Lower lobe of right lung (tissue), 2 donors: ENCODE measurements around the gene SLC36A1. TPM values are rescaled to one million over a fixed set of nuclear protein-coding genes. Genes with fewer than 3 reads are reported as not detected.

Experiments
- ATAC-seq, 2 donors: fragments of 200-7000 bp; cut with Tn5 transposase; one replicate each; pipeline ENCODE4 v1.9.1; 2020 to 2022; ENCODE audit warnings: mild to moderate bottlenecking in 2 of 2, moderate library complexity in 2 of 2
- DNase-seq: peaks from one replicate; pipeline ENCODE4 v3.0.0-alpha.2; 2020
- H3K27ac ChIP-seq: fragments of 200-600 bp; one replicate; pipeline ENCODE4 v1.8.0; 2022
- H3K27me3 ChIP-seq: fragments of 200-600 bp; one replicate; pipeline ENCODE4 v1.8.0; 2022; ENCODE audit warnings: low read depth
- H3K36me3 ChIP-seq: fragments of 200-600 bp; one replicate; pipeline ENCODE4 v1.8.0; 2022; ENCODE audit warnings: mild to moderate bottlenecking
- H3K4me1 ChIP-seq: fragments of 200-600 bp; one replicate; pipeline ENCODE4 v1.8.0; 2022
- H3K4me3 ChIP-seq: fragments of 200-600 bp; one replicate; pipeline ENCODE4 v1.8.0; 2022; ENCODE audit warnings: mild to moderate bottlenecking
- H3K9me3 ChIP-seq: fragments of 200-600 bp; one replicate; pipeline ENCODE4 v1.8.0; 2022
- intact Hi-C: fragments of 100-400 bp; cut with DNase I; formaldehyde crosslinking; loops from one replicate; pipeline ENCODE4 v1.11.0; 2022
- total RNA-seq: library from RNA; stranded (reverse); fragmentation: NEBNext Ultra II Directional; extraction: Animal tissue kit (Norgen Biotek cat#: 25700); gene quantifications from one replicate; pipeline ENCODE4 v1.2.1, GENCODE V29; 2021
- TF ChIP-seq, protein P1 (sequence below): fragments of 200-600 bp; IDR thresholded peaks from one replicate; pipeline ENCODE4 v1.8.0; 2022; ENCODE audit warnings: antibody characterized with exemption, mild to moderate bottlenecking
- donor health status: DM: no; HTN: yes; CAD: no; lungs with severe emphysema.

The SLC36A1 gene
- total RNA-seq, 1 donor from 2014 or later: 11.5 TPM

DNA sequence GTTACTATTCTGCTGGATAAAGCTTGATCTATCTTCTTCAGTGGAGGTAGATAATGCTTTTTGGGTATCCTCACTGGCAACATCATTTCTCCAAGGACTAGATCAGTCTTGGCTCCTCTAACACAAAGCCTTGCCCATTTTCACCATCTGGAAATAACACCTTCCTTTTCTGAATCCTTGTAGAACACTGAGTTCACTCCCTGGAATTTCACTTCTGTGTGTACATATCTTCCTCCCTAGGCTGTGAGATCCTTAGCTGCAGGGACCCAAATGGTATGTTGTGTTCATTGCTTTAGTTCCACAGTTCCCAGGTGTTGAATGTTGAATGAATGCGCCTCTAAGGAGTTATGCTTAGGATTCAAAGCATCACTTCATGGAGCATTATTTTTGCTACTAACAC lies 16.7 kb upstream of the SLC36A1 start:
- intact Hi-C loops: no loop called here
- no peak for ATAC-seq

DNA sequence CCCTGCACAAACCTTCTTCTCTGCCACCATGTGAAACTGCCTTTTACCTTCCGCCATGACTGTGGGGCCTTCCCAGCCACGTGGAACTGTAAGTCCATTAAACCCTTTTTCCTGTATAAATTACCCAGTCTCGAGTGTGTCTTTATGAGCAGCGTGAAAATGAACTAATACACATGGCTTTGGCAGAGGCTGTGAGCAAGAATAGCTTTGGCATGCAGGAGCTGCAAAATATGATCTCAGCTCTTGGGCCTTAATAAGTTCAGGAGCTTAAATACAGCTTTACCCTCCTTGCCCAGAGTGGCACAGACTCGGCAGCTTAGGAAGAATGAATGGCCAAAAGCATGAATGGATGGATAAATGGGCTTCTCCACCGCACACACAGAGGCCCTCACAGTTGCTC lies 15.7 kb upstream of the SLC36A1 start:
- intact Hi-C loops: no loop called here
- ATAC-seq: no peak
- no peaks in the 10 kb centered on the region for H3K4me1 ChIP-seq
- no peak overlapping the region for H3K4me3 ChIP-seq
- H3K27ac ChIP-seq: no peak overlapping the region
- no peak for DNase-seq
- TF ChIP-seq, protein P1, sequence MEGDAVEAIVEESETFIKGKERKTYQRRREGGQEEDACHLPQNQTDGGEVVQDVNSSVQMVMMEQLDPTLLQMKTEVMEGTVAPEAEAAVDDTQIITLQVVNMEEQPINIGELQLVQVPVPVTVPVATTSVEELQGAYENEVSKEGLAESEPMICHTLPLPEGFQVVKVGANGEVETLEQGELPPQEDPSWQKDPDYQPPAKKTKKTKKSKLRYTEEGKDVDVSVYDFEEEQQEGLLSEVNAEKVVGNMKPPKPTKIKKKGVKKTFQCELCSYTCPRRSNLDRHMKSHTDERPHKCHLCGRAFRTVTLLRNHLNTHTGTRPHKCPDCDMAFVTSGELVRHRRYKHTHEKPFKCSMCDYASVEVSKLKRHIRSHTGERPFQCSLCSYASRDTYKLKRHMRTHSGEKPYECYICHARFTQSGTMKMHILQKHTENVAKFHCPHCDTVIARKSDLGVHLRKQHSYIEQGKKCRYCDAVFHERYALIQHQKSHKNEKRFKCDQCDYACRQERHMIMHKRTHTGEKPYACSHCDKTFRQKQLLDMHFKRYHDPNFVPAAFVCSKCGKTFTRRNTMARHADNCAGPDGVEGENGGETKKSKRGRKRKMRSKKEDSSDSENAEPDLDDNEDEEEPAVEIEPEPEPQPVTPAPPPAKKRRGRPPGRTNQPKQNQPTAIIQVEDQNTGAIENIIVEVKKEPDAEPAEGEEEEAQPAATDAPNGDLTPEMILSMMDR: no peak
- no peaks in the 10 kb centered on the region for H3K27me3 ChIP-seq
- no peaks in the 10 kb centered on the region for H3K9me3 ChIP-seq
- no peaks in the 10 kb centered on the region for H3K36me3 ChIP-seq

More for the DNA sequence above, 16.7 kb upstream of the SLC36A1 start:
- DNase-seq: no peak
- Histone ChIP-seq H3K27me3 (no peaks in the 10 kb centered on the region), H3K36me3 (no peaks in the 10 kb centered on the region), H3K9me3 (no peaks in the 10 kb centered on the region), H3K4me1 (no peaks in the 10 kb centered on the region), H3K4me3 (no peak overlapping the region), H3K27ac (no peak overlapping the region)
- TF ChIP-seq, protein P1: no peak

DNA sequence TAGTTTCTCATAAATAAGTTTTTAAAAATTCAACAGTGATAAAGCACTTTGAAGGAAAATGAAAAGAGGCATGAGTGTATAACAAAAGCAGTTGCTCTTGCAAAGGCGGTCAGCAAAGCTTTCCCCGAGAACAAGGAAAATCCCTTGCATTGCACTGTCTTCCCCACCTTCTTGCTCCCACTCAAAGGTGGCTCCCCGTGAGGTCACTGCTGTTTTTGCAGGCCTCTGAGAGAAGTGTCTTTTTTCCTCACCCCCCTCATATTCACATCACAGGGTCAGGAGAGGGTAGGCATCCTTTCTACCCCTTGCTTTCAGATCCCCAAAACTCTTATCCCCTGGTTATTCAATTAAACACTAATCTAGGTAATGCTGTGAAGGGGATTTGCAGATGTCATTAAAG lies 15.2 kb upstream of the SLC36A1 start:
- H3K27me3 ChIP-seq: no peaks in the 10 kb centered on the region
- no peak for ATAC-seq
- H3K27ac ChIP-seq: no peak overlapping the region
- no peaks in the 10 kb centered on the region for H3K36me3 ChIP-seq
- no peaks in the 10 kb centered on the region for H3K9me3 ChIP-seq
- DNase-seq: no peak
- TF ChIP-seq, protein P1: no peak
- intact Hi-C loops: no loop called here
- H3K4me3 ChIP-seq: no peak overlapping the region
- no peaks in the 10 kb centered on the region for H3K4me1 ChIP-seq

- no peaks in the 10 kb centered on the region for H3K4me1 ChIP-seq
- H3K9me3 ChIP-seq: no peaks in the 10 kb centered on the region
- H3K27me3 ChIP-seq: no peaks in the 10 kb centered on the region
- DNase-seq: no peak
- intact Hi-C loops: no loop called here
- TF ChIP-seq, protein P1: no peak
- no peak for ATAC-seq
- no peak overlapping the region for H3K4me3 ChIP-seq
- H3K36me3 ChIP-seq: no peaks in the 10 kb centered on the region
- H3K27ac ChIP-seq: no peak overlapping the region
Measured at GRCh38 chr5:151434570-151435237, 12.7 kb upstream of the SLC36A1 start.

DNA sequence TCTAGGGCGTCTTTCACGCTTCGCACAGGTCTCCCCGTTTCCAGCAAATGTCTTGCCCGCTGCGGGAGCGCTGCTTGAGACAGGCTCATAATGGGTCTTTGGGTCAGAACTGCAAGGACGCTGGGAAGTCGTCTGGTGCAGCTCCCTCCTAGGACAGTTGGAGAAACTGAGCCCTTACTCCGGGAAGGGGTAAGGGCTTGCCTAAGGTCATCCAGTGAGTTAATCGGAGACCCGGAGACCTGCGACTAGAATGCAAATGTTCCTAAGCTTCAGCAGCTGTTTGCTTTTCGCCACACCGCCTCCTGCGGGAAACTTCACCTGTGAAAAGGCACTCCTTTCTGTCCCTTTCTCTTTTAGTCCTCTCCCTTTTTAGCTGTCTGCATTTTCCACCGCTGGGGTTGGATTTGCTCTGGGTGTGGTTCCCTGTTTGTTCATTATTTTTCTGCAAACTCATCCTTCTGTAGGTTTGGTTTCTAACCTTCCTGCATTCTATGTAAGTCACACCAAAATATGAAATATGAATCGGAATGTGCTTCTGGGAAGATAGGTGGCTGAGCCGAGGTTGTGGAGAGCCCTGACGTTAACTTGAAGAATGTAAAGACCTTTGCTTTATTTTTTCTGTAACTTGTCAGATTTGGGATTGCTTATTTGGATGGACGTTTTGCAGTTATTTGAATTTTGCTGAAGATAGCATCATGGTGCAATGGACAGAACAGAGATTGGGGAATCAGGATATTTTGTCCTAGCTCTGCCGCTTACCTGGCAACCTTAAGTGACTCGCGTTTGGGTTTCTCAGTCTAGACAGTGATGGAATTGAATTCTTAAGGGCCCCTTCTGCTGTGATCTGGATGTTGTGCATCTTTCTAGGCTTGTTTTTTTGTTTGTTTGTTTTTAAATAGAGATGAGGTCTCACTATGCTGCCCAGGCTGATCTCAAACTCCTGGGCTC lies 909 bp downstream of the SLC36A1 start:
- Histone ChIP-seq H3K27ac (peak overlapping the region; percentile 70), H3K36me3 (no peaks in the 10 kb centered on the region), H3K4me3 (peak overlapping the region; percentile 88), H3K4me1 (peaks cover 21% of the 10 kb centered on the region), H3K27me3 (no peaks in the 10 kb centered on the region), H3K9me3 (no peaks in the 10 kb centered on the region)
- DNase-seq (no peak), ATAC-seq (peak; percentile 35 to 65)
- TF ChIP-seq, protein P1: no peak
- intact Hi-C loops: loop anchor here (10.0 kb wide), 1 partner anchor 206 kb away; no protein-coding TSS in a partner anchor
